Mammary epithelial cell (primary cell): ENCODE measurements around the gene GALM.

Experiments
- EZH2 ChIP-seq: IDR thresholded peaks from 2 replicates; pipeline ENCODE4 v1.6.1; 2012; ENCODE audit warnings: low read length, inconsistent platforms, borderline replicate concordance
- TF ChIP-seq, protein P1 (sequence below), 2 donors: IDR thresholded peaks in 1 of 2; conservative IDR thresholded peaks in 1 of 2; 2 replicates each; pipeline ENCODE4 v1.5.1; 2011 to 2012; ENCODE audit warnings: inconsistent platforms in 2 of 2, low read length in 2 of 2, mild to moderate bottlenecking in 2 of 2, control low read depth in 1 of 2, low read depth in 1 of 2; ENCODE audit not compliant: insufficient read depth in 1 of 2; ENCODE audit errors: extremely low read depth in 1 of 2

- no peak for TF ChIP-seq EZH2
- TF ChIP-seq, protein P1, sequence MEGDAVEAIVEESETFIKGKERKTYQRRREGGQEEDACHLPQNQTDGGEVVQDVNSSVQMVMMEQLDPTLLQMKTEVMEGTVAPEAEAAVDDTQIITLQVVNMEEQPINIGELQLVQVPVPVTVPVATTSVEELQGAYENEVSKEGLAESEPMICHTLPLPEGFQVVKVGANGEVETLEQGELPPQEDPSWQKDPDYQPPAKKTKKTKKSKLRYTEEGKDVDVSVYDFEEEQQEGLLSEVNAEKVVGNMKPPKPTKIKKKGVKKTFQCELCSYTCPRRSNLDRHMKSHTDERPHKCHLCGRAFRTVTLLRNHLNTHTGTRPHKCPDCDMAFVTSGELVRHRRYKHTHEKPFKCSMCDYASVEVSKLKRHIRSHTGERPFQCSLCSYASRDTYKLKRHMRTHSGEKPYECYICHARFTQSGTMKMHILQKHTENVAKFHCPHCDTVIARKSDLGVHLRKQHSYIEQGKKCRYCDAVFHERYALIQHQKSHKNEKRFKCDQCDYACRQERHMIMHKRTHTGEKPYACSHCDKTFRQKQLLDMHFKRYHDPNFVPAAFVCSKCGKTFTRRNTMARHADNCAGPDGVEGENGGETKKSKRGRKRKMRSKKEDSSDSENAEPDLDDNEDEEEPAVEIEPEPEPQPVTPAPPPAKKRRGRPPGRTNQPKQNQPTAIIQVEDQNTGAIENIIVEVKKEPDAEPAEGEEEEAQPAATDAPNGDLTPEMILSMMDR (conservative IDR thresholded peaks at IDR 0.05 in 1 of 2, IDR thresholded peaks at IDR 0.05 in 1 of 2; ENCODE audit: extremely low read depth in 1 of 2, insufficient read depth in 1 of 2, low read depth in 1 of 2, low read length in 2 of 2): no peak
These were observed 33.9 kb upstream of the GALM start for GRCh38 chr2:38631976-38632375.
